CD4-positive, alpha-beta T cell treated with Interleukin-2 at 100 ng/mL for 4 hours (primary cell): Measurements from ENCODE around the gene SRPK1.

Source experiments
- DNase-seq: peaks from one replicate; pipeline ENCODE4 v3.0.0-alpha.2; 2020; ENCODE audit warnings: low spot score

The SRPK1 gene

DNA sequence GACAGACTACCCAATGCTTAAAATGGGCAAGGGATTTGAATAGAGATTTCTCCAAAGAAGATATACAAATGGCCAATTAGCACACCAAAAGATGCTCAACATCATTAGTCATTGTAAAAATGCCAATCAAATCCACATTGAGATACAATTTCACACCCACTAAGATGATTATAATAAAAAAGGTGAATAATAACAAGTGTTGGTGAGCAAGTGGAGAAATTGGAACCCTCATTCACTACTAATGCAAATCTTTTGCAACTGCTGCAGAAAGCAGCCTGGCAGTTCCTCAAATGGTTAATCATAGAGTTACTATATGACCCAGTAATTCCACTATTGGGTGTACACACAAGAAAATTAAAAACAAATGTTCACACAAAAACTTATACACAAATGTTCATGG is 103.4 kb downstream of the SRPK1 start:
- no peak for DNase-seq

DNA sequence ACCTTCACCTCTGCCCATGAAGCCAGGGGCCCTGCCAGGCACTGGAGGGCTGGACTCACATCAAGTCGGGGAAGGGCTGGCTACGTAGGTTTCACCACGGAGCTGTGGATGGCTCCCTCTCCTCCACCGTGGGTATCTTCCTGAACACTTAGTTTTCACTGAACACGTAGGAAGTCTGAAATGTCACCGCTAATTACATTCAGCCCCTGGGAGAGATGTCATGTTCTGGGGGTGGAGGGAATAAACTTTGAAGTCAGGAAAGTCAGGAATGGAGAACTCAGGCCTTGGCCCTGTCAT is 109.3 kb downstream of the SRPK1 start:
- DNase-seq, result no peak

DNA sequence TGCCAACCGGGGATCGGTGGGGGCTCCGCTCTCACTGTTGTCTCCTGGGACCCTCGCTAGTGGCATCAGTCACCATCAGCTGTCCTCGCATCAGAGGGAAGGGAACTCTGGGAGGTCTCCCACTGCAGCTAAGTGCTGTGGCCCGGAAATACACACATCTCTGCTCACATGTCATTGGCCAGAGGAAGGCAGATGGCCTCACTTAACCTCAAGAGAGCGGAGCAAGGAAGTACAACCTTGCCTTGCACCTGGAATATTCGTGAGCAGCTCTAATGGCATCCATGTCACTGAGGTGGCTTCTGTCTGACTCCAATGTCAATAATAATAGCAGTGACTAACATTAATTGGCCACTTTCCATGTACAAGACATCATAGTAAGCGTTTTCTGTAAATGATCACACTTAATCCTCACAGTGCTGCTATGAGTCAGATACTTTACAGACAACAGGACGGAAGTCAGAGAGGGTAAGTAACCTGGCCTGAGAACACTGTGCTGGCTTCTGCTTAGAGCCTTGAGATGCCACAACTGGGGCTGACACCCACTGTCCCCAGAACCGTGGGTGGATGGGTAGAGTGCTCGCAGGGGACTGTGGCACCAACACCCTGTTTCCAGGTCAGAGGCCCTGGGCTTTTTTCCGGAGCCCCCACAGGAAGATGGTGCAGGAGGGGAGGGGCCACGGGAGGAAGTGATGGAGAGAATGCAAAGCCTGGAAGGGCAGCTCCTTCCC is 109.8 kb downstream of the SRPK1 start:
- DNase-seq, result no peak

DNA sequence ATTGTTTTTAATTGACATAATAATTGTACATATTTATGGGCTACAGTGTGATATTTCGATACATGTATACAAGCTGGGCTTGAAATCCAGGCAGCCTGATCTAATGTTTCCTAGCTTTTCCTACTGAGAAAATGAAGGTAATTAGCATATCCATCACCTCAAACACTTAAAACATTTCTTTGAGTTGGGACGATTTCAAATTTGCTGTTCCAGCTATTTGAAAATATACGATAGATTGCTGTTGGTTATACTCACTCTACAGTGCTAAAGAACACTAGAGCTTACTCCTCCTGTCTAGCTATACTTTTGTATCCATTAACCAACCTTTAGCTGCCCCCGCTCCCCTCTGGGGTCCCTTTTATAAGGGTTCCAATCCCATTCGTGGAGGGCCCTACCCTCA is 111.1 kb downstream of the SRPK1 start:
- DNase-seq, result no peak

DNA sequence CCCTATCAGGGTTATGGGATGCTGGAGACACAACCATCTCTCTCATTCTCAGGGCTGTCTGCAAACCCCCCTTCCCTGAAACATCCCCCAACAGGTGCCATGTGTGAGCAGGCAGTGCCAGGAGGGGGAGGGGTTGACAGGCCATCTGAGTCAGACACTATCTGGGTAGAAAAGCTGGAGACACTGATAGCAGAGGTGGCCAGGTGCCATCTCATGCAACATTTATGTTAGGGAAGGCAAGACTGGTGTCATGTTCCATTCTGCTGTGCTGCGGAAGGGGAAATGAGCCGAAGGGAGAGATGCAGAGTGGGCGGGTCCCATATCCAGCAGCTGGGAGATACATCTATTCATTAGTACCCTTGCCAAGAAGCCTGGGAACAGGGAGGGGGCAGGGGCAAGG is 112.2 kb downstream of the SRPK1 start:
- no peak for DNase-seq

DNA sequence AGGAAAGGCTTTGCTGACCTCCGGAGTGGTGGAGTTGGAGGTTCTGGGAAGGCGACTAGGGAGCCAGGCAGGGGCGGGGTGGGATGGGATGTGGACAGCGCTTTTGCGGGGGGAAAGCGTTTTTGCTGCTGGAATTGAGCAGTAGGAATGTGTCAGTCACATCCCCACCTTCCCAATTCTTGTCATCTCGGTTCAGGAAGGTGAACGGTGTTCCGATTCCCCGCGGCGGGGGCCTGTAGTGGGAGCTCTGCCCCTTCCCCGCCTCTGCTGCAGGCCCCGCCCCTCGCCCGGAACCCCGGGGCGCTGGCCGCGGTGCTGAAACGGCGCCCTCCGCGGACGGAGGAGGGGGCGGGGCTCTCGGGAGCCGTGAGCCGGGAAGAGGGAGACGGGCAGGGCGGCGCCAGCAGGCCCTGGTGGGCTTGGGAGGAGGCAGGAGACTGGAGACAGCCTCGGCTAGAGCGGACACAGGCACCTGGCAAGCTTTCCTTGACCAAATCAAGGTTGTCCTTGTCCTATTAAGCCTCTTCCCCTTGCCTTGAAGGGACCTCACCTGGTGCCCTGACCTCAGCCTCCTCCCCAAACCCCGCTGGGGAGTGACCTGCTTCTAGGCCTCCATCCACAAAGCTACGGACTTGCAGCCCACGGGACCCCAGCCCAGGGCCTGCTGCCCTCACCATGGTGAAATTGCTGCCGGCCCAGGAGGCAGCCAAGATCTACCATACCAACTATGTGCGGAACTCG is 115.7 kb downstream of the SRPK1 start, which contains the start of gene LHFPL5:
TSS of gene LHFPL5 (plus strand) at position 357 of the 741 bp plus-strand sequence. CDS start at position 676, 319 bp downstream.
- peak; percentile 24 for DNase-seq

DNA sequence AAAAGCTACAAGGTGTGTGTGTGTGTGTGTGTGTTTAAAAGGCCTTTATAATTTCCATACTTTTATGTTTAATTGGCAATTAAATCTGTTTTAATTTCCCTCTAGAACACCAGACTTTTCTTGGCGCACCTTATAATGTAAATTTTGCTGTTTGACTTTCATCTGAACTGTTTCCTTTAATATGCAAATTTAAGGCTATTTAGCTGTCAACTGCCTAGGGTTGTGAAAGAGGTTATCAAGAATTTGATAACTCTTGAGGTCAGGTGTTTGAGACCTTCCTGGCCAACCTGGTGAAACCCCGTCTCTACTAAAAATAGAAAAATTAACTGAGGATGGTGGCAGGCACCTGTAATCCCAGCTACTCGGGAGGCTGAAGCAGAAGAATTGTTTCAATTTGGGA is 119.8 kb downstream of the SRPK1 start:
- no peak for DNase-seq

DNA sequence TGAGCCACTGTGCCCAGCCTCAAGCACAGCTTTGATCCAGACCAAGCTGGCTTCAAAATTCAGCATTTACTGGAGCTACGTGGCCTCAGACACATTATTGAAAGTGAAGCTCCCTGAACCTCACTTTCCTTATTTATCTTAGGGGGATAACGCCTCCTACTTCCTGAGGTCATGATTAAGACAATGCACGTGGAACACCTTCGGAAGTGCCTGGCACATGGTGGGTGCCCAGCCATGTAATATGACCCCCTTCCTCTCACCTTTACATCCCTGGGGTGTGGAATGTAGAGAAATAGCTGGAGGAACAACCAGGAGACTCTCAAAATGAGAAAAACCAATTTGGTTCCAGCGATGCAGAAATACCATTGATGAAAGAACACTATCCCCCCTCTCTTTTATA is 122.2 kb downstream of the SRPK1 start:
- DNase-seq, result no peak

DNA sequence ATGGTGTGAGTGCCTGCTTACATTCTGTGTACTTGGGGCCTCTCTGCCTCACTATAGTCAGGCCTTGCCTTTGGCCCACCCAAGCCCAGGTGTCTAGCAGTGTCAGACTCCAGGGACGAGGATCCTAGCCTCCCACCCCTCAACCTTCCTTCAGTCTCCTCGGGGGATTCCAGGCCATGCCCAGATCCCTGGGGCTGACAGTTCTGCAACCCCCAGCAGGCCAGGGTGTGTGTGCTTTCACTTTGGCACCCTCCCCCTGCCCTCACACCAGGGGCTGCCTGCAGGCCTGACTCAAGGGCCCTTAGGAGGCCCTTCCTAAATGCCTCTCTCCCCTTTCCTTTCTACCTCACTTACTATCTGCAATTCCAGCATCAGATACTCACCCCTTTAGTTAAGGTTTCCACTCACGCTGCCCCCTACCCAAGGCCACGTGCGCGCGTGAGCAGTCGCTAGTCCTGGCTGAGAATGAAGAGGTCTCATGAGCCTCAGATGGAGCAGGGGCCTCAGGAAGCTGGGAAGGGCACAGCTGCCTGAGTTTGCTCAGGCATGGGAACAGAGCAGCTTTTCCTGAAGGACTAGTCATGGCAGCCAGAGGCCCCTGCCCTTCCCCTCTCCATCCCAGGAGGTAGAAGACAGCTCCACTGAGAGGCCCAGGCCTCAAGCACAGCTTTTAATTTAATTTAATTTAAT is 122.9 kb downstream of the SRPK1 start:
- no peak for DNase-seq

DNA sequence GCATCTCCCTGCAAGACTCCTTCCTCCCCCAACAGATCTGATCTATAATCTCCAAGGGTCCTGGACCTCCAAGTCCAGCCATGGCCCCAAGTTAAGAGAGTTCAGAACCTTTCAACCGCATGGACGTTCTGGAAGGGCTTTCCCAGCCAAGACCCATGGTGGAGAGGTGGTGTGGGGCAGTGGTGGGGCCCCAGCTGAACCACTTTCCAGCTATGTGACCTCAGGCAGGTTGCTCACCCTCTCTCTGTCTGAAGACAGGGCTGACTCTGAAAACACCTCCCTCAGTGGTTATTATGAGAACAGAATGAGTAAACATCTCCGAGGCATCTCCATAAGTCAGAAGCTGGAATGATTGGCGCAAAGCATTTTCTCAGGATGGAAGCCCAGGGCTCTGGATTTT is 124.7 kb downstream of the SRPK1 start:
- no peak for DNase-seq

DNA sequence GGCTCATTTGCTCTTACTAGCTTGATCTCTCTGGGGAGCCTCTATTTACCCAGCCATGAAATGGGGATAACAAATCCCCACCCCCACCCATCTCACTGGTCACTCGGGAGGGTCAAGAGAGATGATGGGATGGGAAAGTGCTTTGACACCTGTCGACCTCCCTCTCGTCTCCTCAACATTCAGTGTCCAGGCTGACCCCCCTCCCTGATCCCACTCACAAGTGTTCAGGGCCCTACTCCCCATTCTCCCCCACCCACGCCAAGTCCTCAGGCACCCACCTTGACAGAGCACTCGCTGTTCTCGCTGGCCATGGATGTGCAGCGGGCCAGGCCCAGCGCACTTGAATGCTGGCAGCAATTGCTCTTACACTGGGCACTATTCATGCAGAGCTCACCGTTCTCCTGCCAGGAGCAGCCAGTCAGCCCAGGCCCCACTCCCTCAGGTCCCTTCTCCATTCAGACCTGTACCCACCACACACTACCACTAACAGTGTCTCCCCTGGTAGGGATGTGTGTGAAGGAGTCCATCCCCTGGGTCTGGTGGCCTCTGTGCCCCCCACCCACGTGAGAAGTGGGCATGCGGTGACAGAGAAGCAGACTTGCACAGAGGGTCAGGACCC is 125.3 kb downstream of the SRPK1 start:
- no peak for DNase-seq

DNA sequence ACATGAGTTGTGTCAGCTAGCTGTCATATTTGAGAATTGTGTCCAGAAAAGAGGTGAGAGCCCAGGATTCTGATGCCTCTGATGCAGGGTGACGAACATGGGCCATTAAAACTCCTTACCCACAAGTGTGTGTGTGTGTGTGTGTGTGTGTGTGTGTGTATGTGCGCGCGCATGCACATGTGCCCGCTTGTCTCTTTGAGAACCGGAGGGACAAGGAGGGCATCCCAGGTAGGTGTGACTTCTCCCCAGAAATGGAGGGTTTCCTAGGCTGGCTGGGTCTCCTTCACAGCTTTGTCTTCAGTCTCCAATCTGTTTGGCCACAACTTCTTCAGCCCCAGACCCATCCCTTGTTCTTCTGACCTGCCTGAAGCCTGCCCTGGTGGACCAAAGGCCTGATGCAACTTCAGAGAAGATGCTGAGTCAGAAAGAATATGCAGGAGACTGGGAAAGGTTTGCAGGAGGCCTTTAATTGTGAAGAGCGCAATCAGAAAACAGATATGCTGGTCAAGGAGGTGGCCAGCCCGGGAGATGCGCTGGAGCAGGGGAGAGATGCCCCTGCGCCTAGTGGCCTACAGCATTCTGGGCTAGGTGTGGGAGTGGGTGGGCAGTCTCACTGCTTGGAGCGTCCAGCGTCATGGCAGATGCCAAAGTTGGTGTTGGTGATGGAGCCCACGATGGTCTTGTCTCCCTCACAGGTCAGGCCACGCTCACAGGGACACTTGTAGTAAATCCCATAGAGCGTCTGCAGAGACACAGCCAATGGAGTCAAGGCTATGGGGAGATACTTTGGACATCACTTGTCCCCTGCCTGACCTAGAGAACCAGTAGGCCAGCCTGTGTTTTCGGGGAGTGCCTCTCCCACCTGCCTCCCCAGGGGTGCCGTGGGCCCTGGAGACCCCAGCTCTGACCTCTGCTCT is 126.1 kb downstream of the SRPK1 start:
- no peak for DNase-seq

DNA sequence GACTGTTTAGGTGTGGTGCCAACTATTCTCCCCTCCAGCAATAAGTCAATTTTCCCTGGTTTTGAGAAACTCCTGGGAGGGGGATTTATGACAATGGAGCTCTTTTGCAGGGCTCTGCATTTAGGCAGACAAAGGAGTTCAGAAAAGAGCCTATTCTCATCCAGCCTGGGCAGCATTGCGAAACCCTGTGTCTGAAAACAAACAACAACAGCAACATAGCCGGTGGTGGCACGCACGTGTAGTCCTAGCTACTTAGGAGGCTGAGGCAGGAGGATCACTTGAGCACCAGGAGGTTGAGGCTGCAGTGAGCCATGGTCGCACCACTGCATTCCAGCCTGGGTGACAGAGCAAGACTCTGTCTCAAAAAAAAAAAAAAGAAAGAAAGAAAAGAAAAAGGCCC is 130.2 kb downstream of the SRPK1 start:
- DNase-seq, result no peak

DNA sequence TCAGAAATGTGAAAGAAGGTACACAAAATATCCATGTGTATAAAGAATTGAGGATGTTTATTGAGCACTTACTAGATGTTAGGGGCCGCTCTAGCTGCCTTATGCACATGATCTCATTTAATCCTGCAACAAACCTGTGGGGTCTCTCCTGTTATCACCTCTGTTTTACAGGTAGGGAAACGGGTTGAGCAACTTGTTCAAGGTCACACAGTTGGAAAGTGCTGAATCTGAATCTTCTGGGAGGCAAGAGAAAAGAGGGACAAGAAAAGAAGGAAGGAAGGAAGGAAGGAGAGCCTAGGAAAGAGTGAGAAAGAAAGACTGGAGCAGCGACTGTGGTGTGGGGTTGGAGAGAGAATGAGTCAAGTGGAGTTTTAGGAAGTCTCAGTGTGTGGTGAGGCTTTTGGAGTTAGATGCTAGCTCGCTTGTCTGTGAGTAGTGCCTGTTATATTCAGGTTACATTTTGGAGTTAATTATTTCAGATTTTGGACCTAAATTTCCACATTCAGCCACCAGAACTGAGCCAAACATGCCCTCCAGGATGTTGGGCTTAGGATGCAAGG is 132.4 kb downstream of the SRPK1 start:
- DNase-seq, result no peak

DNA sequence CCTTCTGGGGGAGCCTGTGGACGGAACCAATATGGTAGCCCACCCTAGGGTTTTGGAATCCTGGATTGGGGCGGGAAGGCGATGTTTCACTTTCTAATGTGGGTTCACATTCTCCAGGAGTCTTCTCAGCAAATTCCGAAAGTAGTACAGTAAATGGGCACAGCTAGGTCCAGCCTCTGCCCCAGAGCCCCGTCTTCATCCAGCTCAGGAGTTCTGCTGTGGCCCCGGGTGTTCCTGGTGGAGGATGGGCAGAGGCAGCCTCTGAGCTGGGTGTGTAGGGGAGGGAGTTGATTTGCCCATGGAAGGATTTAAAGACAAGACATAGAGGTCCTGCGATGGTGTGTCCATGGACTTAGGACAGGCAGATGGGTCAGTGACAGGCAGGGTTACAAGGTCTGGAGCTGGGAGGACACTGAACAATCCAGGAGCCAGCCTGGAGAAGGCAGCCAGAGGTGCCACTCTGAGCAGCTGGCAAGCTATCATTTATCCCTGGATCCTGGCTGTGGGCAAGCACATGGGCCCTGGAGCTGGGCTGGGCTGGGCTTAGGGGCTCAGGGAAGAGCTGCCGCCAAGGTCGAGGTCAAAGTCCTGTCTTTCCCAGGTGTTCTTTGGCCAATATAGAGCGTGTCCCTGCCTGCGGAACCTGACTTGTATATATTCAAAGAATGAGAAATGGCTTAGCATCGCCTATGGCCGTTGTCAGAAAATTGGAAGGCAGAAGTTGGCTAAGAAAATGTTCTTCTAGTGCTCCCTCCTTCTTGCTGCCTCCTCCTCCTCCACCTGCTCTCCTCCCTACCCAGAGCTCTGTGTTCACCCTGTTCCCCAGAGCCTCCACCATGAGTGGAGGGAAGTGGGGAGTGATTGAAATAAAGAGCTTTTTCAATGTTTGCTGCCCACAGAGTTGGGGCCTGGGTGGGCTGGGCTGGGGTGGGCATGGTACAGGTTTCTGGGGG is 133.4 kb downstream of the SRPK1 start:
- no peak for DNase-seq

DNA sequence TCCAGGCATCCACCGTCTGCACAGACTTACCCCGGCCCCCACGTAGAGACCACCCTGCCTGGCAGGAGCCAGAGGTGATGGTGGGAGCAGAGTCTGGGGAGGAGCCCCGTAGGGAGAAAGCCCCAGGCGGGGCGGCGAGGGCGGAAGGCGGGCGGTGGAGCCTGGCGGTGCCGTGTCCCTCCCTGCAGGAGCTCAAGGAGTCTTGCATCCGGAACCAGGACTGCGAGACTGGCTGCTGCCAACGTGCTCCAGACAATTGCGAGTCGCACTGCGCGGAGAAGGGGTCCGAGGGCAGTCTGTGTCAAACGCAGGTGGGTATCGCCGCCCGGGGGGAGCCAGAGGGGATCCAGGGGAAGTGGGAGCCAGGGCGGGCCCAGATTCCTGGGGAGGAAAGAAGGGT is 134.1 kb downstream of the SRPK1 start:
- no peak for DNase-seq

DNA sequence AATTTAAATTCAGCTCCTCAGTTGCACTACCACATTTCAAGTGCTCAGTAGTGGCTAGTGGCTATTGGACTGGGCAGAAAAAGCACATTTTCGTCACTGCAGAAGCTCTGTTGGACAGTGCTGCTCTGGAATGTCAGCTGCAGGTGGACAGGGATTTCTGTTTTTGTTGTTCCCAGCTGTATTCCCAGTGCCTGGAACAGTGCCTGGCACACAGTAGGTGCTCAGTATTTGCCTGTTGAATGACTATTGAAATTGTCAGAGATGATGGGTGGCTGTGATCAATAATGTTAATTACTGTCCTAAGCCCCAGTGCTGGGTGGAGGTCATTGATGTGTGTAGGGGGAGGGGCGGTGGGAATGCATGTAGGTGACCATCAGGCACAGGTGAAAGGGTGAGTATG is 134.6 kb downstream of the SRPK1 start:
- DNase-seq, result no peak

DNA sequence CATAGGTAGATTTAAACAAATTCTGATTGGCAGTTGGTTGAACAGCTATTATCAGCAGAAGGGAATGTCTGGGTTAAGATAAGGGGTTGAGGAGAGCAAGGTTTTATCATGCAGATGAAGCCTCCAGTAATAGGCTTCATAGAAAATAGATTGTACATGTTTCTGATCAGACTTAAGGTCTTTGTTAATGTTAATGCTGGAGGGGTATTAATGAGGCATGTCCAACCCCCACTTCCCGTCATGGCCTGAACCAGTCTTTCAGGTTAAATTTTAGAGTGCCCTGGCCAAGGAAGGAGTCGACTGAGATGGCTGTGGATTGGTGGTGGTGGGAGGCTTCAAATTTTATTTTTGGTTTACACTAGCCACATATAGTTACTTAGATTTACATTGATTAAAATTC is 136.7 kb downstream of the SRPK1 start:
- no peak for DNase-seq
